Sigmoid colon (tissue), 4 donors: ENCODE data around the gene HSPA6.
"Not testable (repeated sequence)": the region's sequence is repeated elsewhere in the genome, so short reads cannot be mapped to it uniquely, and the experiment has no call there.

Experiments used
- EP300 ChIP-seq, 4 donors: sonication (generic); formaldehyde crosslinking; IDR thresholded peaks; one replicate each; pipeline ENCODE4 v1.6.1; 2017; ENCODE audit warnings: antibody characterized with exemption in 4 of 4
- POLR2A ChIP-seq, 2 donors: fragments of 450-650 bp; IDR thresholded peaks; one replicate each; pipeline ENCODE4 v1.6.1; 2016; ENCODE audit warnings: antibody characterized with exemption in 2 of 2, mild to moderate bottlenecking in 2 of 2, moderate library complexity in 2 of 2
- POLR2AphosphoS5 ChIP-seq, 4 donors: sonication (generic); formaldehyde crosslinking; IDR thresholded peaks; one replicate each; pipeline ENCODE4 v1.6.1; 2017; ENCODE audit warnings: antibody characterized with exemption in 4 of 4
- TF ChIP-seq, protein P1 (sequence below), 4 experiments: fragments of 450-650 bp in 3 of 4; fragments of 200-600 bp in 1 of 4; IDR thresholded peaks; one replicate each; pipeline ENCODE4 v1.5.1; 2016 to 2019; ENCODE audit warnings: antibody characterized with exemption in 4 of 4, mild to moderate bottlenecking in 3 of 4, moderate library complexity in 2 of 4

DNA sequence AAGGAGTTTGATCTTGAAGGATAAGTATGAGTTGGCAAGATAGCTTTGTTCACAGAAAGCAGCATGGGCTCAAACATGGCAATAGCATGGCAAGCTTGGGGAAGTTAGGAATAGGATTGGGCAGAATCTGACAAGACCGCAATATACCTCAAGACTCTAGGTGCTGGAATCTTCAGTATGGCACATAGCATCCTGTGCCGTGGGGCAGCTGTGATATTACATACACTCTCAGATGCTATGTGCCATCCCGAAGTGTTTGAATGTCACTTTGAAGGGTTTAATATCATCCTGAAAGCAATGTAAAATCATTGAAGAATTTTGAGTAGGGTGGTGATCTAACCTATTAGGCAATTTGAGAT lies 42.2 kb downstream of the HSPA6 start:
- not testable (repeated sequence) for TF ChIP-seq POLR2AphosphoS5, EP300, POLR2A (IDR thresholded peaks at IDR 0.05)
- TF ChIP-seq, protein P1, sequence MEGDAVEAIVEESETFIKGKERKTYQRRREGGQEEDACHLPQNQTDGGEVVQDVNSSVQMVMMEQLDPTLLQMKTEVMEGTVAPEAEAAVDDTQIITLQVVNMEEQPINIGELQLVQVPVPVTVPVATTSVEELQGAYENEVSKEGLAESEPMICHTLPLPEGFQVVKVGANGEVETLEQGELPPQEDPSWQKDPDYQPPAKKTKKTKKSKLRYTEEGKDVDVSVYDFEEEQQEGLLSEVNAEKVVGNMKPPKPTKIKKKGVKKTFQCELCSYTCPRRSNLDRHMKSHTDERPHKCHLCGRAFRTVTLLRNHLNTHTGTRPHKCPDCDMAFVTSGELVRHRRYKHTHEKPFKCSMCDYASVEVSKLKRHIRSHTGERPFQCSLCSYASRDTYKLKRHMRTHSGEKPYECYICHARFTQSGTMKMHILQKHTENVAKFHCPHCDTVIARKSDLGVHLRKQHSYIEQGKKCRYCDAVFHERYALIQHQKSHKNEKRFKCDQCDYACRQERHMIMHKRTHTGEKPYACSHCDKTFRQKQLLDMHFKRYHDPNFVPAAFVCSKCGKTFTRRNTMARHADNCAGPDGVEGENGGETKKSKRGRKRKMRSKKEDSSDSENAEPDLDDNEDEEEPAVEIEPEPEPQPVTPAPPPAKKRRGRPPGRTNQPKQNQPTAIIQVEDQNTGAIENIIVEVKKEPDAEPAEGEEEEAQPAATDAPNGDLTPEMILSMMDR (IDR thresholded peaks at IDR 0.05): not testable (repeated sequence)
